HepG2 (cell line): ENCODE data around the gene U2SURP. TPM values are rescaled to one million over a fixed set of nuclear protein-coding genes. Genes with fewer than 3 reads are reported as not detected.

ENCODE experiments used
- ATAC-seq: fragments of 200-7000 bp; cut with Tn5 transposase; 3 replicates; pipeline ENCODE4 v1.9.1; 2020; ENCODE audit warnings: mild to moderate bottlenecking, moderate library complexity
- BruUV-seq: library from RNA; stranded (reverse); fragments of 400-500 nt; replicated peaks from 2 replicates; lab custom pipeline; 2021; lab: Mats Ljungman, UMichigan
- CTCF ChIA-PET: fragments of 300-600 bp; formaldehyde crosslinking; extraction: SDS; loops from one replicate; lab custom pipeline; 2021; ENCODE audit warnings: low total read pairs, inconsistent platforms, low intra/inter-chr PET ratio; lab: Yijun Ruan, JAX
- POLR2A ChIA-PET: fragments of 350-600 bp; sonication (Branson Sonifier 250); formaldehyde crosslinking; loops from one replicate; lab custom pipeline; 2020; ENCODE audit warnings: antibody characterized with exemption, inconsistent platforms; lab: Yijun Ruan, JAX
- DNase-seq: peaks from one replicate; pipeline ENCODE4 v3.0.0-alpha.2; 2015; ENCODE audit warnings: low spot score
- FAIRE-seq: peaks from 3 replicates; lab custom pipeline; 2011; peaks lifted over from hg19 to GRCh38; lab: Jason Lieb, UNC
- H2AFZ ChIP-seq: one replicate; pipeline ENCODE4 v1.6.1; 2011; ENCODE audit warnings: low read length, inconsistent platforms
- H3K27ac ChIP-seq: fragments of 300-600 bp; 3 replicates; pipeline ENCODE4 v1.8.0; 2011; ENCODE audit warnings: mixed run types, mild to moderate bottlenecking, mixed read lengths, low read length, inconsistent platforms; ENCODE audit not compliant: insufficient read depth; ENCODE audit errors: extremely low read length
- H3K27me3 ChIP-seq, 2 experiments: fragments of 200-600 bp in 1 of 2; 2 replicates in 1 of 2; 3 replicates in 1 of 2; pipeline versions ENCODE4 v1.6.0 to v1.8.0; 2011; ENCODE audit warnings: low read length in 2 of 2, mild to moderate bottlenecking in 2 of 2, moderate library complexity in 2 of 2, inconsistent platforms in 1 of 2; ENCODE audit not compliant: insufficient read depth in 2 of 2, control insufficient read depth in 1 of 2
- H3K36me3 ChIP-seq, 2 experiments: fragments of 200-600 bp in 1 of 2; replicated peaks in 1 of 2; 2 replicates in 1 of 2; 3 replicates in 1 of 2; pipeline versions ENCODE4 v1.5.1 to v1.8.0; 2011; ENCODE audit warnings: low read length in 2 of 2, inconsistent platforms in 1 of 2; ENCODE audit not compliant: insufficient read depth in 2 of 2, control insufficient read depth in 1 of 2
- H3K4me1 ChIP-seq: 2 replicates; pipeline ENCODE4 v1.5.1; 2012; ENCODE audit warnings: low read length, inconsistent platforms; ENCODE audit not compliant: insufficient read depth
- H3K4me2 ChIP-seq: 2 replicates; pipeline ENCODE4 v1.6.0; 2011; ENCODE audit warnings: low read depth, low read length, inconsistent platforms
- H3K4me3 ChIP-seq, 3 experiments: fragments of 200-600 bp in 1 of 3; sonication (generic), shearing (Covaris generic) in 1 of 3; replicated peaks in 1 of 3; 2 replicates each; pipeline ENCODE4 v1.5.1; 2011 to 2016; ENCODE audit warnings: low read length in 3 of 3, inconsistent platforms in 2 of 3, low read depth in 2 of 3, mild to moderate bottlenecking in 2 of 3, control low read depth in 1 of 3, mixed read lengths in 1 of 3; ENCODE audit not compliant: insufficient read depth in 1 of 3
- H3K79me2 ChIP-seq: one replicate; pipeline ENCODE4 v1.6.1; 2011; ENCODE audit warnings: low read length, inconsistent platforms; ENCODE audit not compliant: insufficient read depth
- H3K9ac ChIP-seq: 2 replicates; pipeline ENCODE4 v1.6.0; 2011; ENCODE audit warnings: mild to moderate bottlenecking, low read depth, low read length, inconsistent platforms; ENCODE audit not compliant: insufficient read depth
- H3K9me3 ChIP-seq: 2 replicates; pipeline ENCODE4 v1.5.1; 2012; ENCODE audit warnings: mild to moderate bottlenecking, low read length
- H4K20me1 ChIP-seq: 2 replicates; pipeline ENCODE4 v1.6.0; 2011; ENCODE audit warnings: inconsistent platforms, mild to moderate bottlenecking, low read length, moderate library complexity; ENCODE audit not compliant: insufficient read depth
- KDM1A ChIP-seq: IDR thresholded peaks from 2 replicates; pipeline ENCODE4 v1.6.1; 2016; ENCODE audit warnings: missing compliant biosample characterization
- NPAS2 ChIP-seq: sonication (generic); formaldehyde crosslinking; IDR thresholded peaks from 2 replicates; pipeline ENCODE4 v1.8.0; 2022; ENCODE audit warnings: mild to moderate bottlenecking, missing genetic modification reagents, borderline replicate concordance
- PATZ1 ChIP-seq: sonication (generic); formaldehyde crosslinking; IDR thresholded peaks from 2 replicates; pipeline ENCODE4 v1.4.0; 2020; ENCODE audit warnings: missing genetic modification reagents
- TMF1 ChIP-seq: sonication (generic); formaldehyde crosslinking; IDR thresholded peaks from 2 replicates; pipeline ENCODE4 v1.8.1; 2022; ENCODE audit warnings: low read depth, missing genetic modification reagents
- ZNF282 ChIP-seq: fragments of 450-650 bp; IDR thresholded peaks from 2 replicates; pipeline ENCODE4 v1.6.1; 2018; ENCODE audit not compliant: partially characterized antibody
- ZNF331 ChIP-seq: sonication (generic); formaldehyde crosslinking; IDR thresholded peaks from 2 replicates; pipeline ENCODE4 v1.4.0; 2020; ENCODE audit warnings: missing genetic modification reagents
- WGBS: methylation state at CpG from one replicate; pipeline ENCODE4 v1.1.6; 2017; ENCODE audit warnings: low lambda C conversion rate; 5-methylcytosine and 5-hydroxymethylcytosine counted together
- in situ Hi-C: cut with HindIII; loops from 2 replicates; pipeline ENCODE4 v1.10.0; 2017; ENCODE audit warnings: low pct_unique_long_range_greater_than_20kb; ENCODE audit not compliant: extremely low pct_ligation_motif_present
- intact Hi-C: fragments of 100-400 bp; cut with micrococcal nuclease; formaldehyde crosslinking; loops from one replicate; pipeline ENCODE4 v1.10.0; 2022; ENCODE audit not compliant: unreplicated experiment
- polyA plus RNA-seq, 8 experiments: library from polyadenylated mRNA; depleted of rRNA in 3 of 8; stranded (reverse) in 7 of 8; unstranded in 1 of 8; fragments of >200 nt; fragmentation: Illumina TruSeq in 4 of 8; extraction: Trizol in 4 of 8; gene quantifications; 2 replicates each; pipeline versions ENCODE4 v1.2.1 to v1.2.3, GENCODE V29; 2011 to 2016; ENCODE audit warnings: low read depth in 4 of 8, missing spikeins in 1 of 8, mixed read lengths in 1 of 8; ENCODE audit not compliant: insufficient read depth in 1 of 8
- total RNA-seq, 5 experiments: library from RNA; depleted of rRNA; stranded (reverse); fragments of >200 nt; fragmentation: Illumina TruSeq; extraction: Trizol; gene quantifications; 2 replicates each; pipeline ENCODE4 v1.2.3, GENCODE V29; 2016; ENCODE audit warnings: low read depth in 1 of 5
- TF ChIP-seq, protein P1 (sequence below): sonication (generic); formaldehyde crosslinking; IDR thresholded peaks from 2 replicates; pipeline ENCODE4 v1.4.0; 2020; ENCODE audit warnings: missing genetic modification reagents

The U2SURP gene
- total and polyA plus RNA-seq, 2 of the 13 experiments (the other 11 are each of a cell fraction or from before 2014, with no cell fraction given) = 55.9 to 173 TPM

- TF ChIP-seq ZNF282 = no peak
- TF ChIP-seq TMF1 = no peak
- TF ChIP-seq NPAS2 (CRISPR knock-in tag) = no peak
- TF ChIP-seq ZNF331 (CRISPR knock-in tag) = no peak
- no peak for TF ChIP-seq KDM1A (CRISPR knock-in tag)
- TF ChIP-seq, protein P1, sequence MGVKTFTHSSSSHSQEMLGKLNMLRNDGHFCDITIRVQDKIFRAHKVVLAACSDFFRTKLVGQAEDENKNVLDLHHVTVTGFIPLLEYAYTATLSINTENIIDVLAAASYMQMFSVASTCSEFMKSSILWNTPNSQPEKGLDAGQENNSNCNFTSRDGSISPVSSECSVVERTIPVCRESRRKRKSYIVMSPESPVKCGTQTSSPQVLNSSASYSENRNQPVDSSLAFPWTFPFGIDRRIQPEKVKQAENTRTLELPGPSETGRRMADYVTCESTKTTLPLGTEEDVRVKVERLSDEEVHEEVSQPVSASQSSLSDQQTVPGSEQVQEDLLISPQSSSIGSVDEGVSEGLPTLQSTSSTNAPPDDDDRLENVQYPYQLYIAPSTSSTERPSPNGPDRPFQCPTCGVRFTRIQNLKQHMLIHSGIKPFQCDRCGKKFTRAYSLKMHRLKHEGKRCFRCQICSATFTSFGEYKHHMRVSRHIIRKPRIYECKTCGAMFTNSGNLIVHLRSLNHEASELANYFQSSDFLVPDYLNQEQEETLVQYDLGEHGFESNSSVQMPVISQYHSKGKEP = no peak
- no peak for TF ChIP-seq PATZ1 (CRISPR knock-in tag)
- FAIRE-seq = no peak
- ChIA-PET CTCF (no interaction called here), POLR2A (no interaction called here)
- no peaks in the 10 kb centered on the region for H4K20me1 ChIP-seq
- no TSS peak for BruUV-seq
- no peak for DNase-seq
- H3K79me2 ChIP-seq = no peaks in the 10 kb centered on the region
- no peaks in the 10 kb centered on the region for H3K9me3 ChIP-seq
- no peak overlapping the region for H3K9ac ChIP-seq
- no peaks in the 10 kb centered on the region for H3K27me3 ChIP-seq
- intact Hi-C loops (no loop called here), in situ Hi-C loops (no loop called here)
- H3K4me2 ChIP-seq = no peak overlapping the region
- 94% methylated on average over 2 of the region's 2 CpGs for WGBS
- no peak overlapping the region for H3K27ac ChIP-seq
- no peak overlapping the region for H2AFZ ChIP-seq
- H3K4me1 ChIP-seq = no peaks in the 10 kb centered on the region
- no peak for ATAC-seq
- H3K4me3 ChIP-seq = no peak overlapping the region
- peaks cover 15 to 81% of the 10 kb centered on the region in 2 experiments for H3K36me3 ChIP-seq
Measured at GRCh38 chr3:143054011-143054410, 52.6 kb downstream of the U2SURP start.
